ENCODE data around the gene TNFSF8. TPM values are rescaled to one million over a fixed set of nuclear protein-coding genes. Genes with fewer than 3 reads are reported as not detected.
A peak's percentile ranks its signal among the peaks of the same experiment; 100 is the strongest.

The TNFSF8 gene
- total RNA-seq, 4 donors from 2014 or later: 0.29 to 0.76 TPM; not detected in 2

DNA sequence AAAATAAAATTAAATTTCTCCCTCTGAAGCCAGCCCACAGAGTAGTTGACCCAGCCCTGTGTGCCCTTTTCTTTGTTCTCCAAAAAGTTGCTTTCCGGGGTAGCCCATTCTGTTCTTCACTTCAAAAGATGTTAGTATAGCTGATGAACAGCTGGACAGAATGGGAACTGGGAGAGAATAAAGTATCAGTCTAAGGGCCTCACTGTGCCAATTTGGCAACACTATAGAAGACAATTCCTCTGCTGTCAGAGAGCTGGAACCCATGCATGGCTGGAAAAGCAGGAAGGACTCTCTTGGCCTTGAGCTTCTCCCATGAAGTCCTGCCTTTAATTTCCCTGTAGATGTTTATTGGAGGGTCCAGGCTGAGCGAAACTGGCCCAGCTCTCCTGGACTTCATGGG lies 11.0 kb upstream of the TNFSF8 start:
- no peak for TF ChIP-seq CTCF (IDR thresholded peaks at IDR 0.05 in 4 of 5, conservative IDR thresholded peaks at IDR 0.05 in 1 of 5)
- TF ChIP-seq POLR2A (IDR thresholded peaks at IDR 0.05): no peak
- in situ Hi-C loops (cut with MboI; ENCODE audit: low sequenced_read_pairs in 4 of 4): no loop called here
- no peak for ATAC-seq

GRCh38 chr9:114938687-114939575 lies 8.5 kb upstream of the TNFSF8 start:
- DNase-seq: peak in 1 of 2 donors; percentile 18
- ATAC-seq: peak in 1 of 2 donors; percentile 33
- Histone ChIP-seq H3K4me1 (no peaks in the 10 kb centered on the region), H3K27me3 (no peaks in the 10 kb centered on the region), H3K27ac (no peak overlapping the region), H3K36me3 (no peaks in the 10 kb centered on the region), H3K9me3 (no peaks in the 10 kb centered on the region), H3K4me3 (no peak overlapping the region)
- intact Hi-C loops (cut with DNase I; ENCODE audit: low total_unique reads): no loop called here
- TF ChIP-seq POLR2A (IDR thresholded peaks at IDR 0.05): no peak
- TF ChIP-seq CTCF (IDR thresholded peaks at IDR 0.05 in 4 of 5, conservative IDR thresholded peaks at IDR 0.05 in 1 of 5): no peak
- in situ Hi-C loops (cut with MboI; ENCODE audit: low sequenced_read_pairs in 4 of 4): no loop called here

More for the DNA sequence above, 11.0 kb upstream of the TNFSF8 start:
- Histone ChIP-seq H3K36me3 (no peaks in the 10 kb centered on the region), H3K27ac (no peak overlapping the region), H3K4me3 (no peak overlapping the region), H3K4me1 (no peaks in the 10 kb centered on the region), H3K9me3 (no peaks in the 10 kb centered on the region), H3K27me3 (no peaks in the 10 kb centered on the region)
- intact Hi-C loops (cut with DNase I; ENCODE audit: low total_unique reads): no loop called here
- no peak for DNase-seq

DNA sequence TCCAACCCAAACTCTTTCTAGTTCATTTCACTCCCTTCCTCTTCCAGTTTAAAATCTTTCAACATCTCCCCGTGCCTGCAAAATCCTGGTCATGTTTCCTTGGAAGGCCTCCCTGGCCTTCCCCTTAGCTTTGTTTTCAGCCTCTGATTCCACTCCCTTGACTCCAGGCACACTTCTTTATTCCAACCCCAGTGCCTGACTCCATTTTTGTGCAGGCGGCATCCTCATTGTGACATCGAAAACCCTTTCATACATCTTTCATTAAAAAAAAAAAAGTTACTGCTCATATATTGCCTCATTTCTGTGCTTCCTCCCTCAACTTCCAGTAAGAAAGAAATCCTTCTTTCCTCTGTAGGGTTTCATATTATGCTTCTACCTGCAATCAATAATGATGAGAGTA lies 7.1 kb upstream of the TNFSF8 start:
- intact Hi-C loops (cut with DNase I; ENCODE audit: low total_unique reads): no loop called here
- no peak for ATAC-seq

DNA sequence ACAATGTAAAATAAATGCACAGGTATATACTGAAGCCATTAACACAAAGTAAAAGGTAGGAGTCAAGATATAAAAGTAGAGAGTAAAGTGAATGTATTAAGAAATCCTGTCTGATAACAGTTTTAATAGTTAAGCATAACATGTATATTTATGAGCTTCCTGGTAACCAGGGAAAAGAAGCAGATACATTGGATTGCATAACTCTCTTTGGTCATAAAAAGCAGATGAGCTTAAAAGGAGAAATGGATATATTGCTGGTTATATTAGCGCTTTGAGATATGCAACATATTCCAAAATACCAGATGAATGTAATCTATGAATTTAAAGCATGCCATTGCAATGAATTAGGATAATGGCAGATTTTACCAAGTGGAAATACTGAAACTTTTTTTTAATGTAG lies 6.2 kb upstream of the TNFSF8 start:
- H3K27me3 ChIP-seq: no peaks in the 10 kb centered on the region
- no peak for TF ChIP-seq POLR2A (IDR thresholded peaks at IDR 0.05)
- in situ Hi-C loops (cut with MboI; ENCODE audit: low sequenced_read_pairs in 4 of 4) (no loop called here), intact Hi-C loops (cut with DNase I; ENCODE audit: low total_unique reads) (no loop called here)
- ATAC-seq: no peak
- no peaks in the 10 kb centered on the region for H3K9me3 ChIP-seq
- no peak overlapping the region for H3K27ac ChIP-seq
- no peak for DNase-seq
- no peaks in the 10 kb centered on the region for H3K4me1 ChIP-seq
- H3K4me3 ChIP-seq: no peak overlapping the region
- H3K36me3 ChIP-seq: no peaks in the 10 kb centered on the region

More for the DNA sequence above, 7.1 kb upstream of the TNFSF8 start:
- Histone ChIP-seq H3K27me3 (no peaks in the 10 kb centered on the region), H3K36me3 (no peaks in the 10 kb centered on the region), H3K27ac (no peak overlapping the region), H3K9me3 (no peaks in the 10 kb centered on the region), H3K4me1 (no peaks in the 10 kb centered on the region), H3K4me3 (no peak overlapping the region)
- in situ Hi-C loops (cut with MboI; ENCODE audit: low sequenced_read_pairs in 4 of 4): no loop called here
- TF ChIP-seq CTCF (IDR thresholded peaks at IDR 0.05 in 4 of 5, conservative IDR thresholded peaks at IDR 0.05 in 1 of 5) (no peak), POLR2A (IDR thresholded peaks at IDR 0.05) (no peak)
- no peak for DNase-seq

DNA sequence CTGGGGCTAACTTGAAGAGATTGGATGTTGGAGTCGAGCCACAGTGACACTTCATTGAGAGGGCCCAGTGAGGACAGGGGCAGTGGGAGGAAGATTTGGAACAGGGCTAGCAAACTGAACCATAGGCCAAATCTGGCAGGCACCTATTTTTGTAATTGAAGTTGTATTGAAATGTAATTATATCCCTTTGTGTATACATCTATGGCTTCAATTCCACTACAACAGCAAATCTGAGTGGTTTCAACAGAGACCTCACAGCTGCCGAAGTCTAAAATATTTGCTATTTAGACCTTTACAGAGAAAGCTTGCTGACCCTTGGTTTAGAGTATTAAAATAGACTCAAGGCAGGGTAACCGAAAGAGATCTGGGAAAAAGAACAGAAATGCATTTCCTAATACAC lies 4.7 kb upstream of the TNFSF8 start:
- no peaks in the 10 kb centered on the region for H3K27me3 ChIP-seq
- no peak overlapping the region for H3K4me3 ChIP-seq
- no peak for ATAC-seq
- H3K27ac ChIP-seq: no peak overlapping the region
- intact Hi-C loops (cut with DNase I; ENCODE audit: low total_unique reads) (no loop called here), in situ Hi-C loops (cut with MboI; ENCODE audit: low sequenced_read_pairs in 4 of 4) (no loop called here)
- no peaks in the 10 kb centered on the region for H3K9me3 ChIP-seq
- no peak for DNase-seq
- no peak for TF ChIP-seq POLR2A (IDR thresholded peaks at IDR 0.05)
- no peak for TF ChIP-seq CTCF (IDR thresholded peaks at IDR 0.05 in 4 of 5, conservative IDR thresholded peaks at IDR 0.05 in 1 of 5)
- H3K4me1 ChIP-seq: no peaks in the 10 kb centered on the region
- no peaks in the 10 kb centered on the region for H3K36me3 ChIP-seq
